RWPE2 (cell line): ENCODE data around the gene C1QL1.

Source experiments
- ATAC-seq: fragments of 200-7000 bp; cut with Tn5 transposase; 3 replicates; pipeline ENCODE4 v1.9.1; 2021; ENCODE audit warnings: low read depth
- DNase-seq: peaks from one replicate; pipeline ENCODE4 v3.0.0-alpha.2; 2020; ENCODE audit warnings: low spot score
- H3K27ac ChIP-seq: fragments of 450-650 bp; 2 replicates; pipeline ENCODE4 v1.5.1; 2017; ENCODE audit warnings: mild to moderate bottlenecking; ENCODE audit not compliant: poor library complexity, severe bottlenecking
- H3K27me3 ChIP-seq: fragments of 250-450 bp; sonication (Bioruptor Pico); 2 replicates; pipeline ENCODE4 v1.5.1; 2021; ENCODE audit warnings: mild to moderate bottlenecking, moderate library complexity; ENCODE audit not compliant: insufficient read depth, poor library complexity, severe bottlenecking
- H3K36me3 ChIP-seq: fragments of 250-450 bp; sonication (Bioruptor Pico); 2 replicates; pipeline ENCODE4 v1.5.1; 2020; ENCODE audit warnings: low read depth, mild to moderate bottlenecking, moderate library complexity
- H3K4me1 ChIP-seq: fragments of 250-450 bp; sonication (Bioruptor Pico); 2 replicates; pipeline ENCODE4 v1.5.1; 2021; ENCODE audit warnings: mild to moderate bottlenecking, moderate library complexity; ENCODE audit not compliant: insufficient read depth, poor library complexity, severe bottlenecking
- H3K4me3 ChIP-seq: fragments of 250-450 bp; sonication (Bioruptor Pico); 2 replicates; pipeline ENCODE4 v1.5.1; 2021; ENCODE audit warnings: mild to moderate bottlenecking, moderate library complexity; ENCODE audit not compliant: severe bottlenecking
- H3K9me3 ChIP-seq: fragments of 250-450 bp; sonication (Bioruptor Pico); 2 replicates; pipeline ENCODE4 v1.5.1; 2021; ENCODE audit warnings: mild to moderate bottlenecking, moderate library complexity; ENCODE audit not compliant: severe bottlenecking
- TF ChIP-seq, protein P1 (sequence below): fragments of 450-650 bp; IDR thresholded peaks from one replicate; pipeline ENCODE4 v1.5.1; 2017; ENCODE audit warnings: mild to moderate bottlenecking, moderate library complexity; ENCODE audit not compliant: poor library complexity, severe bottlenecking

Gene C1QL1

DNA sequence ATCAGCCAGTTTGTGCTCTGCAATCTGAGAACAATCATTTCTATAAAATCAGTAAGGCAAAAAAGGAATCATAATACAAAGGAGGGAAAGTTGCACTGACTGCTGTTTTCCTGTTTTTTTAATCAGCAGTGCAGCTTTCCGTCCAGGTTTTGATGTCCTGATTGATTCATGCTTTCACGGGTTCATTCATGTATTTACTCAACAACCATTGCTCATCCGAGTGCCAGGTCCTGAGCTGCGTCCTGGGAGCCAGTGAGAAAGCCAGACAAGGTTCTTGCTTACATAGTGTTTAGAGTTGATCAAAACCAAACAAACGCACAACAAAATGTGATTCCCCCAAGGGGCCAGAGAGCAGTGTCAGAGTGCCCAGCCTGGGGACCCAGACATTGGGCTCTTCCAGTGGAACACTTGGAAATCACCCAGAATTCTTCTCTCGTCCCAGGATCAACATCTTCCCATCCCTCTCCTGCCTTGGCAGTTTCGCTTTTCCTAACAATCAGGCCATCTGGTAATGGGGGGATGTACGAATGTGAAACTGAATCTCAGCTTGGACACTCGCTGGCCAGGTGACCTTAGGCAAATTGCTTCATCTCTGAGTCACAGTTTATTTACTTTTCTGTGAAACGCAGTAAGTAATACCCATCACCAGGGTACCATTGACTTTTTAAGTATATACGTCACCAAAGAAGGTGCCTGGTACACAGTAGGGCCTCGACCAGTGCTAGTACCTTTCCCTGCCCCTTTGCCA lies 13.3 kb upstream of the C1QL1 start:
- DNase-seq (no peak), ATAC-seq (peak; percentile 79)
- H3K27me3 ChIP-seq, result no peaks in the 10 kb centered on the region
- H3K36me3 ChIP-seq, result no peaks in the 10 kb centered on the region
- H3K4me1 ChIP-seq, result peaks cover 20% of the 10 kb centered on the region
- TF ChIP-seq, protein P1, sequence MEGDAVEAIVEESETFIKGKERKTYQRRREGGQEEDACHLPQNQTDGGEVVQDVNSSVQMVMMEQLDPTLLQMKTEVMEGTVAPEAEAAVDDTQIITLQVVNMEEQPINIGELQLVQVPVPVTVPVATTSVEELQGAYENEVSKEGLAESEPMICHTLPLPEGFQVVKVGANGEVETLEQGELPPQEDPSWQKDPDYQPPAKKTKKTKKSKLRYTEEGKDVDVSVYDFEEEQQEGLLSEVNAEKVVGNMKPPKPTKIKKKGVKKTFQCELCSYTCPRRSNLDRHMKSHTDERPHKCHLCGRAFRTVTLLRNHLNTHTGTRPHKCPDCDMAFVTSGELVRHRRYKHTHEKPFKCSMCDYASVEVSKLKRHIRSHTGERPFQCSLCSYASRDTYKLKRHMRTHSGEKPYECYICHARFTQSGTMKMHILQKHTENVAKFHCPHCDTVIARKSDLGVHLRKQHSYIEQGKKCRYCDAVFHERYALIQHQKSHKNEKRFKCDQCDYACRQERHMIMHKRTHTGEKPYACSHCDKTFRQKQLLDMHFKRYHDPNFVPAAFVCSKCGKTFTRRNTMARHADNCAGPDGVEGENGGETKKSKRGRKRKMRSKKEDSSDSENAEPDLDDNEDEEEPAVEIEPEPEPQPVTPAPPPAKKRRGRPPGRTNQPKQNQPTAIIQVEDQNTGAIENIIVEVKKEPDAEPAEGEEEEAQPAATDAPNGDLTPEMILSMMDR, result no peak
- no peaks in the 10 kb centered on the region for H3K9me3 ChIP-seq
- H3K27ac ChIP-seq, result peak overlapping the region; percentile 84
- H3K4me3 ChIP-seq, result peak overlapping the region; percentile 8

DNA sequence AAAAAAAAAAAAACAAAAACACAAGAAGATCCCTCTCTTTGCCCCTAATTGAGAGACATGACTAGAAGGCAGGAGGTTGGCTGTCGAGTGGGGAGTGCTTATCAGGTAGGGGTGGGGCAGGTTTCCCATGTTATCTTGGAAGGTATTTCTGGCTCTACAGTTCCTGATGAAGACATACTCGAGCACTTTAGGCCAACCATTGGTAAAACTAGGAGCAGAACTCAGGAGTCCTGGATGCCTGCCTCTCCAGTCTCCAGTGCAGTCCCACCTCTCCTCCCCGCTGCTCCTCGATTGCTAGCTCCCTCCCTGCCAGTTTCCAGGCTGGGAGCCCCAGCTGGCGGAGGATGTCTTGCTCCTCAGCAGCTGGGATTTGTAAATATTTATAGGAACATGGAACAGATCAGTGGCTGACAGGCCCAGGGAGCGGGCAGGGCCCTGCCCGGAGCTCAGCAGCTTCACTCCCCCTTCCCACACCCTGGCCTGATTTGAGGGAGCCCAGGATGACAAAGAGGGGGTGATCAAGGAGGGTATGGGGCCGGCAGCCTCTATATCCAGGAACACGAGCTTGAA lies 11.4 kb upstream of the C1QL1 start:
- H3K27me3 ChIP-seq, result no peaks in the 10 kb centered on the region
- TF ChIP-seq, protein P1, result no peak
- peaks cover 20% of the 10 kb centered on the region for H3K4me1 ChIP-seq
- H3K36me3 ChIP-seq, result no peaks in the 10 kb centered on the region
- DNase-seq (no peak), ATAC-seq (no peak)
- no peak overlapping the region for H3K4me3 ChIP-seq
- no peaks in the 10 kb centered on the region for H3K9me3 ChIP-seq
- no peak overlapping the region for H3K27ac ChIP-seq

DNA sequence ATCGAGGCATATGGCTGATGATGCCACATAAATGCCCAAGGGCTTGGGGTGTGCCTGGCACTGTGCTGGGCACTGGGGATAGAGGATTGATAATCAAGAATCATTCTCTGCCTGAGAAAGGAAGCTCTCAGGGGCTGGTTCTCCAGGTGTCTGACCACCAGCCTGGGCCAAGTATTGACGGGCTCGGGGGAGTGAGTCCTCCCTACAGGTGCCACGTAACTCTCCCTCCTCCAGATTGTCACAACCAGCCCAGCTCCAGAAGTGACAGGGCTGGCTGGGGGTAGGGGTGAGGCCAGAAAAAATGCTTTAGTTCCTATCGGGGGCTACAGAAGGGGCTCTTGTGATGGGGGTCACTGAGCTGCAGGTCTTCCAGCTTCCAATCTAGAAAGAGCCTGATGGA lies 10.7 kb upstream of the C1QL1 start:
- ATAC-seq (no peak), DNase-seq (no peak)
- TF ChIP-seq, protein P1, result no peak
- H3K36me3 ChIP-seq, result no peaks in the 10 kb centered on the region
- H3K27ac ChIP-seq, result no peak overlapping the region
- H3K4me1 ChIP-seq, result peaks cover 20% of the 10 kb centered on the region
- H3K27me3 ChIP-seq, result no peaks in the 10 kb centered on the region
- H3K9me3 ChIP-seq, result no peaks in the 10 kb centered on the region
- no peak overlapping the region for H3K4me3 ChIP-seq

DNA sequence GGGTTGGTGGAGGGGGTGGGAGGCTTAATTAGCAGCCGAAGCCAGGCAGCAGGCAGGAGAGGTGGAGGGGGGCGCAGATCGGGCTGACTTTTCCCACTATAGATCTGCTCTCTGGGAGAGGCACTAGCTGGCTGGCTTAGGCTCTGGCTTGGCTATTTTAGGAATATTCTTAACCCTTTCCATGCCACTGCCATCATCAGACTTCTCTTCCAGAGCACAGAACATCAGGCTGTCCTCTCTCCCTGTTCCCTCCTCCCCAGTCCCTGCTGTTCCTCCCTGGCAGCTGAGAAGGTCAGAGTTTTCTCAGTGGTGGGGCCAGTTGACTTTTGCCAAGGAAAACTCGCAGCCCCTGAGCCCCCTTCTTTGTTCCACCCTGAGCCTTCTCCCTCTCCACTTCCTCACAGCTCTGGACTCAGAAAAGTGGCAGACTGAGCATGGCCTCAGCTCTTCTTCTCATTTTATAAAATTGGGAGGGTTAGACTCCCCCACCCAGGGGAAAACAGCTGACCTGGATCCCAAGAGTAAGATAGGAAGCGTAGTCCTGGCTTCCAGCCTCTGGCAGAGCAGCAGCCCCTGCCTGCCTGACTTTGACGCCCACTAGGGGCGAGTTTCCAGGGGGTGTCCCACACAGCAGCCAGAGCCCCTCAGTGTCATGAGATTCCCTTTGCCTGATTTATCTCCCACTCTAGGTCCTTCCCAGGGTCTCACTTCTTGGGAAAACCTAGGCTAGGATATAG lies 9.9 kb upstream of the C1QL1 start:
- no peak overlapping the region for H3K4me3 ChIP-seq
- no peaks in the 10 kb centered on the region for H3K36me3 ChIP-seq
- H3K27ac ChIP-seq, result no peak overlapping the region
- DNase-seq, result no peak
- ATAC-seq, result no peak
- TF ChIP-seq, protein P1, result no peak
- peaks cover 24% of the 10 kb centered on the region for H3K4me1 ChIP-seq
- H3K27me3 ChIP-seq, result no peaks in the 10 kb centered on the region
- H3K9me3 ChIP-seq, result no peaks in the 10 kb centered on the region
